Measurements from ENCODE around the gene NFKB1.

NFKB1 gene
- long read RNA-seq, full-length matches to known transcripts, result 4 of 12 reads
- long read RNA-seq, partial matches to known transcripts, result 7 of 12 reads
- long read RNA-seq, other reads (novel, unspliced or antisense), result 1 of 12 reads

DNA sequence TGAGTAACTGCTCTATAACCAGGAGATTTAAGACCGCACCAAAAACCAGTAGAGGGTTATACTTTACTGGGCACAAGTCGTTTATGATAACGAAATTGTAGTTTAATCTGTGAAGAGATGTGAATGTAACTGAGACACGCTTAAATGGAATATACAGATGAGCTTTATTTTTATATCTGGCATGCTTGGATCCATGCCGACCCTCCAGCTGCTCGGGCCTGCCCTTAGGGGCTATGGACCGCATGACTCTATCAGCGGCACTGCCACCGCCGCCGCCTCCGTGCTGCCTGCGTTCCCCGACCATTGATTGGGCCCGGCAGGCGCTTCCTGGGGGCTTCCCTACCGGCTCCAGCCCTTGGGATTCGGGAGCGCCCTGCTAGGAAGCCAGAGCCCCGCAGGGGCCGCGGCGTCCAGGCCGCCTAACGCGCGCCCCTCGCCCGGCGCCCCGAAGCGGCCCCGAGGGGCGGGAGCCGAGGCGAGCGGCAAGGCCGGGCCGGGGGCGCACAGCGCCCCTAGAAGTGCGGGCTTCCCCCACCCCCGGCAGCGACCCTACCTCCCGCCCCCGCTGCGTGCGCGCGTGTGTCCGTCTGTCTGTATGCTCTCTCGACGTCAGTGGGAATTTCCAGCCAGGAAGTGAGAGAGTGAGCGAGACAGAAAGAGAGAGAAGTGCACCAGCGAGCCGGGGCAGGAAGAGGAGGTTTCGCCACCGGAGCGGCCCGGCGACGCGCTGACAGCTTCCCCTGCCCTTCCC lies at the start of gene NFKB1:
Gene NFKB1 (plus strand): TSS at position 664 of the 751 bp plus-strand sequence. CDS start 24,160 bp downstream, outside the sequence.
- TF ChIP-seq POLR2AphosphoS5 (IDR thresholded peaks at IDR 0.05; ENCODE audit: low read depth) (no peak; the same call in none of the 2 replicates), REST (IDR thresholded peaks at IDR 0.05; ENCODE audit: insufficient replicate concordance, low read depth) (no peak), SPI1 (IDR thresholded peaks at IDR 0.05; ENCODE audit: borderline replicate concordance, low read depth) (peak; percentile 58; the same call in 1 of the 2 replicates), CTCF (IDR thresholded peaks at IDR 0.05; ENCODE audit: insufficient read depth, low read length) (no peak), GABPA (IDR thresholded peaks at IDR 0.05; ENCODE audit: low read depth) (no peak)
- Histone ChIP-seq H3K27me3 (ENCODE audit: insufficient read depth, poor library complexity, severe bottlenecking) (no peaks in the 10 kb centered on the region), H3K4me3 (replicated peaks; ENCODE audit: insufficient read depth, low read length) (peak within 1 kb of the TSS; percentile 79), H3K27ac (replicated peaks) (peak within 1 kb of the TSS; percentile 94)
- peak; percentile 35 to 80 for DNase-seq (ENCODE audit: low read depth in 1 of 2, low spot score in 1 of 2)

GRCh38 chr4:102452854-102453253 lies 48.3 kb upstream of the NFKB1 start:
- Histone ChIP-seq H3K27ac (replicated peaks) (no peak overlapping the region), H3K27me3 (ENCODE audit: insufficient read depth, poor library complexity, severe bottlenecking) (no peaks in the 10 kb centered on the region), H3K4me3 (replicated peaks; ENCODE audit: insufficient read depth, low read length) (no peak overlapping the region)
- no peak for DNase-seq (ENCODE audit: low read depth in 1 of 2, low spot score in 1 of 2)
- TF ChIP-seq CTCF (IDR thresholded peaks at IDR 0.05; ENCODE audit: insufficient read depth, low read length) (no peak), POLR2AphosphoS5 (IDR thresholded peaks at IDR 0.05; ENCODE audit: low read depth) (no peak), REST (IDR thresholded peaks at IDR 0.05; ENCODE audit: insufficient replicate concordance, low read depth) (no peak), SPI1 (IDR thresholded peaks at IDR 0.05; ENCODE audit: borderline replicate concordance, low read depth) (no peak), GABPA (IDR thresholded peaks at IDR 0.05; ENCODE audit: low read depth) (no peak)

- no peak overlapping the region for H3K4me3 ChIP-seq (replicated peaks; ENCODE audit: insufficient read depth, low read length)
- H3K27ac ChIP-seq (replicated peaks), result no peak overlapping the region
- TF ChIP-seq SPI1 (IDR thresholded peaks at IDR 0.05; ENCODE audit: borderline replicate concordance, low read depth), result no peak
- no peak for TF ChIP-seq POLR2AphosphoS5 (IDR thresholded peaks at IDR 0.05; ENCODE audit: low read depth)
- DNase-seq (ENCODE audit: low read depth in 1 of 2, low spot score in 1 of 2), result no peak
- no peaks in the 10 kb centered on the region for H3K27me3 ChIP-seq (ENCODE audit: insufficient read depth, poor library complexity, severe bottlenecking)
These were observed 47.3 kb upstream of the NFKB1 start for GRCh38 chr4:102453827-102454226.

DNA sequence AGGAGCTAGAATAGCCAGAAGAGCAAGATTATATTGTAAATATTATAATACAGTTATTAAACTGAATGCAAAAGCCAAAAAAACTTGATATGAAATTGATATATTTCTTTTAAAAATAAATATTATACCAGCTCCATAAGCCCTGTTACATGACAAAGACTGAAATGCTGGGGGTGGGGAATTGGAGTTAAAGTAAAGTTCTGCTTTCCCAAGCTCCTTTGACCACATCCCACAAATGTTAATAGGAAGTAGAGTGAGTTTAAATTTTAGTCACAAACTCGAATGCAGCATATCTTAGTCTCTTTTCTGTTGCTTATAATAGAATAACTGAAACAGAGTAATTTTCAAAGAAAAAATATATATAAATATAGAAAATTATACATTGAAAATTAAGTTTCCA lies 46.9 kb upstream of the NFKB1 start:
- no peak for TF ChIP-seq GABPA (IDR thresholded peaks at IDR 0.05; ENCODE audit: low read depth)
- TF ChIP-seq REST (IDR thresholded peaks at IDR 0.05; ENCODE audit: insufficient replicate concordance, low read depth), result no peak

More for the DNA sequence above, 46.9 kb upstream of the NFKB1 start:
- Histone ChIP-seq H3K27me3 (ENCODE audit: insufficient read depth, poor library complexity, severe bottlenecking) (no peaks in the 10 kb centered on the region), H3K27ac (replicated peaks) (no peak overlapping the region), H3K4me3 (replicated peaks; ENCODE audit: insufficient read depth, low read length) (no peak overlapping the region)
- DNase-seq (ENCODE audit: low read depth in 1 of 2, low spot score in 1 of 2), result peak in 1 of 2 experiments; percentile 47
